Measurements from ENCODE around the gene CCDC74A. TPM values are rescaled to one million over a fixed set of nuclear protein-coding genes. Genes with fewer than 3 reads are reported as not detected.
"Not testable (repeated sequence)": the region's sequence is repeated elsewhere in the genome, so short reads cannot be mapped to it uniquely, and the experiment has no call there.

The CCDC74A gene
- total RNA-seq (1 to 10 TPM in 4 of 5 donors, under 1 TPM in 1; 0.90 to 4.0 (median 2.3) TPM), total RNA-seq (0.35 to 5.2 (median 1.1) reads per million in 29 experiments)
- total RNA-seq (2013) = 0.11 TPM

GRCh38 chr2:131527131-131528001 is at the start of gene CCDC74A:
Gene CCDC74A, plus strand, starts transcription at chr2:131527888. Its CDS starts 83 bp downstream, at chr2:131527971.
- CTCF ChIA-PET = interaction anchor here in 1 of 2 donors (0.6 kb wide), 1 partner anchor 396 kb away, joined by 3 read pairs; no protein-coding TSS in a partner anchor
- H3K27ac ChIP-seq (ENCODE audit: low read length); H3K27me3 ChIP-seq (replicated peaks in 1 of 2; ENCODE audit: control insufficient read depth in 2 of 2, extremely low read depth in 1 of 2, insufficient read depth in 2 of 2, low read length in 1 of 2); H3K36me3 ChIP-seq (ENCODE audit: control insufficient read depth in 2 of 2, extremely low read depth in 1 of 2, insufficient read depth in 1 of 2, low read length in 1 of 2); H3K36me3 Mint-ChIP-seq; POLR2A ChIA-PET; H3K9me3 Mint-ChIP-seq; H3K27me3 Mint-ChIP-seq; H3K9me3 ChIP-seq: not testable (repeated sequence)
- peaks cover 0 to 23% of the 10 kb centered on the region in 2 experiments for H3K4me1 ChIP-seq (ENCODE audit: control insufficient read depth in 1 of 2, extremely low read depth in 1 of 2, insufficient read depth in 2 of 2, low read length in 2 of 2)
- Mint-ChIP-seq H3K27ac (peak within 1 kb of the TSS; percentile 71 to 81), H3K4me3 (peak within 1 kb of the TSS; percentile 80 to 91 (median 83)), H3K4me1 (peaks cover 6 to 16% (median 13%) of the 10 kb centered on the region in 3 donors)
- DNase-seq (peak; percentile 62 to 86 (median 76)), ATAC-seq (replicated peaks in 1 of 4) (peak; percentile 90 to 92 (median 90))
- H3K4me3 ChIP-seq (ENCODE audit: control insufficient read depth in 1 of 2, extremely low read depth in 1 of 2, low read length in 1 of 2) = peak within 1 kb of the TSS; percentile 17 to 40
- WGBS (ENCODE audit: insufficient coverage) = 18% methylated on average over 12 of the region's 47 CpGs

DNA sequence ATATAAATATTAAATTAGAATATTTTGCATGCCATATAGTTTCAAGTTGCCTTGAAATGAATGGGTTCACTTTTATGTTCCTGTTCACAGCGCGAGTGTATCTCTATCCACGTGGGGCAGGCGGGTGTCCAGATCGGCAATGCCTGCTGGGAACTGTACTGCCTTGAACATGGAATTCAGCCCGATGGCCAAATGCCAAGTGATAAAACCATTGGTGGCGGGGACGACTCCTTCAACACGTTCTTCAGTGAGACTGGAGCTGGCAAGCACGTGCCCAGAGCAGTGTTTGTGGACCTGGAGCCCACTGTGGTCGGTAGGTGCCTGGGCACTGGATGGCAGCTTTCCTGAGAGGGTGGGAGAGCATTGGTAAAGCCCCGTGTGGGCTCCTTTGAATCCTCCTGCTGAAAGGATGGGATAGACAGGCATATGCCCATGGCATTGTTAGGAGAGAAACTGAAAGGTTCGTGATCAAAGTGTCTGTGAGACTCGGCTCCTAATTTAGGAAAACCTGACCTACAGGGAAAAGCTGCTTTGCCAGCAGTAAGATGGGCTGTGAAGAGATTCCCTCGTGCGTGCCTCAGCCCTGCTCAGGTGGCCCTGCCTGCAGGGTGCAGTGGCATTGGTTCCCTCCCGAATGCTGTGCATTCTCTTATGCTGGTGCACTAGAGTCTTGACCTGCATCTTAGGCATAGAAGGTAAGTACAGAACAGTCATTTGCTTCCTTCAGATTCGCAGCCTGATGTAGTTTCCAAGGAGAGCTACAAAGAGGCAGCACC is 49.4 kb upstream of the CCDC74A start:
- ATAC-seq (replicated peaks in 1 of 4); H3K27me3 ChIP-seq (replicated peaks in 1 of 2; ENCODE audit: control insufficient read depth in 2 of 2, extremely low read depth in 1 of 2, insufficient read depth in 2 of 2, low read length in 1 of 2); H3K4me3 ChIP-seq (ENCODE audit: control insufficient read depth in 1 of 2, extremely low read depth in 1 of 2, low read length in 1 of 2); POLR2A ChIA-PET; H3K36me3 ChIP-seq (ENCODE audit: control insufficient read depth in 2 of 2, extremely low read depth in 1 of 2, insufficient read depth in 1 of 2, low read length in 1 of 2); H3K27ac Mint-ChIP-seq; H3K4me3 Mint-ChIP-seq; H3K9me3 Mint-ChIP-seq; H3K4me1 Mint-ChIP-seq; CTCF ChIA-PET; H3K27ac ChIP-seq (ENCODE audit: low read length); H3K9me3 ChIP-seq; H3K4me1 ChIP-seq (ENCODE audit: control insufficient read depth in 1 of 2, extremely low read depth in 1 of 2, insufficient read depth in 2 of 2, low read length in 2 of 2); DNase-seq; H3K27me3 Mint-ChIP-seq: not testable (repeated sequence)
- 88% methylated on average over 5 of the region's 18 CpGs for WGBS (ENCODE audit: insufficient coverage)
- H3K36me3 Mint-ChIP-seq = peaks cover 14% of the 10 kb centered on the region

DNA sequence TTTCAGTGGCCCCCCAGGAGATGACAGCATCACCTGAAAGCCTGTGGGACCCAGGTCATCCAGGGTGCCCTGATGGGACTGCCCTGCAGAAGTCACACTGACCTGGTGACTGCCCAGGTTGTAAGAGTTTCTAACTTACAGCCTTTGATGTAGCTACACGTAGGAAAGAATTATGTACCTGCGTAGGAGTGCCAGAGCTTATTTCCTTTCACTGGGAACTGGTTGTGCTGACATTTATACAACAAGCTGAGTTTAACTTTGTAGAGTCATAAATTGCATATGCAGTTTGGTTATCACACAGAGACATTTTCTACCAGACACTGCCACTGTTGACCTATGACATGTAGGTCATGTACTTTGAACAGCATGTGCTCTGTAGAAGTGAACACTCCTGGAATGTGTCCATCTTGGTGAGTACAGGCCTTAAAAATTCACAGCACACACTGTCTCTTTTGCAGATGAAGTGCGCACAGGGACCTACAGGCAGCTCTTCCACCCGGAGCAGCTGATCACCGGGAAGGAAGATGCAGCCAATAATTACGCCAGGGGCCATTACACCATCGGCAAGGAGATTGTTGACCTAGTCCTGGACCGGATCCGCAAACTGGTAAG is 48.7 kb upstream of the CCDC74A start:
- DNase-seq; ATAC-seq (replicated peaks in 1 of 4); H3K4me1 ChIP-seq (ENCODE audit: control insufficient read depth in 1 of 2, extremely low read depth in 1 of 2, insufficient read depth in 2 of 2, low read length in 2 of 2); H3K36me3 ChIP-seq (ENCODE audit: control insufficient read depth in 2 of 2, extremely low read depth in 1 of 2, insufficient read depth in 1 of 2, low read length in 1 of 2); CTCF ChIA-PET; H3K27ac Mint-ChIP-seq; POLR2A ChIA-PET; H3K27me3 Mint-ChIP-seq; H3K4me1 Mint-ChIP-seq; H3K4me3 ChIP-seq (ENCODE audit: control insufficient read depth in 1 of 2, extremely low read depth in 1 of 2, low read length in 1 of 2); H3K27ac ChIP-seq (ENCODE audit: low read length); H3K27me3 ChIP-seq (replicated peaks in 1 of 2; ENCODE audit: control insufficient read depth in 2 of 2, extremely low read depth in 1 of 2, insufficient read depth in 2 of 2, low read length in 1 of 2); H3K9me3 ChIP-seq; H3K4me3 Mint-ChIP-seq; H3K9me3 Mint-ChIP-seq: not testable (repeated sequence)
- WGBS (ENCODE audit: insufficient coverage) = 96% methylated on average over 4 of the region's 9 CpGs
- H3K36me3 Mint-ChIP-seq = peaks cover 14% of the 10 kb centered on the region

DNA sequence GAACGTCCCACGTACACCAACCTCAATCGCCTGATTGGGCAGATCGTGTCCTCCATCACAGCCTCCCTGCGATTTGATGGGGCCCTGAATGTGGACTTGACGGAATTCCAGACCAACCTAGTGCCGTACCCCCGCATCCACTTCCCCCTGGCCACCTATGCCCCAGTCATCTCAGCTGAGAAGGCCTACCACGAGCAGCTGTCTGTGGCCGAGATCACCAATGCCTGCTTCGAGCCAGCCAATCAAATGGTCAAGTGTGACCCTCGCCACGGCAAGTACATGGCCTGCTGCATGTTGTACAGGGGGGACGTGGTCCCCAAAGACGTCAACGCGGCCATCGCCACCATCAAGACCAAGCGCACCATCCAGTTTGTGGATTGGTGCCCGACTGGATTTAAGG is 47.3 kb upstream of the CCDC74A start:
- H3K4me3 Mint-ChIP-seq = not testable (repeated sequence)

DNA sequence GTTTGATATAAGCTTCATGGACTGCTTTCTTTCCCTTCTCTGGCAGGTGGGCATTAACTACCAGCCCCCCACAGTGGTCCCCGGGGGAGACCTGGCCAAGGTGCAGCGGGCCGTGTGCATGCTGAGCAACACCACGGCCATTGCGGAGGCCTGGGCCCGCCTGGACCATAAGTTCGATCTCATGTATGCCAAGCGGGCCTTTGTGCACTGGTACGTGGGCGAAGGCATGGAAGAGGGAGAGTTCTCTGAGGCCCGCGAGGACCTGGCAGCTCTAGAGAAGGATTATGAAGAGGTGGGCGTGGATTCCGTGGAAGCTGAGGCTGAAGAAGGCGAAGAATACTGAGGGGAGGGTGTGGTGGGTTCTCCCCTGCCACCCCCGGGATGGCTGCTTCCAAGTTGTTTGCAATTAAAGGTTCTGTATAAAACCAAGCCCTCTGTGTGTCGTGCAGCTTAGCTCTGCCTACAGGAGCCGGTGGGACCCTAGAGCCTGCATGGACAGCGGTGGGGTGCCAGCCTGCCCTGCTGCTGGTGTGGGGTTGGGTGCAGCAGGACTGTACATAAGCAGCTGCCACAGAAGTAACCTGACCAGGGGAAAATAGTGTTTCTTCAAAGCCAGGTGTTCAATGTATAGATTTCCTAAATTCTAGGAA is 45.1 kb upstream of the CCDC74A start:
- ATAC-seq (replicated peaks in 1 of 4); POLR2A ChIA-PET; H3K4me1 Mint-ChIP-seq; H3K4me3 ChIP-seq (ENCODE audit: control insufficient read depth in 1 of 2, extremely low read depth in 1 of 2, low read length in 1 of 2); H3K27me3 ChIP-seq (replicated peaks in 1 of 2; ENCODE audit: control insufficient read depth in 2 of 2, extremely low read depth in 1 of 2, insufficient read depth in 2 of 2, low read length in 1 of 2); DNase-seq; H3K27me3 Mint-ChIP-seq; H3K27ac ChIP-seq (ENCODE audit: low read length); CTCF ChIA-PET; H3K27ac Mint-ChIP-seq; H3K4me3 Mint-ChIP-seq; H3K9me3 ChIP-seq; H3K36me3 ChIP-seq (ENCODE audit: control insufficient read depth in 2 of 2, extremely low read depth in 1 of 2, insufficient read depth in 1 of 2, low read length in 1 of 2); H3K9me3 Mint-ChIP-seq; H3K4me1 ChIP-seq (ENCODE audit: control insufficient read depth in 1 of 2, extremely low read depth in 1 of 2, insufficient read depth in 2 of 2, low read length in 2 of 2): not testable (repeated sequence)
- H3K36me3 Mint-ChIP-seq = peaks cover 12% of the 10 kb centered on the region
- 100% methylated on average over 9 of the region's 19 CpGs for WGBS (ENCODE audit: insufficient coverage)

More for the DNA sequence above, 47.3 kb upstream of the CCDC74A start:
- H3K27me3 Mint-ChIP-seq; H3K36me3 ChIP-seq (ENCODE audit: control insufficient read depth in 2 of 2, extremely low read depth in 1 of 2, insufficient read depth in 1 of 2, low read length in 1 of 2); H3K27ac ChIP-seq (ENCODE audit: low read length); H3K9me3 Mint-ChIP-seq; H3K27me3 ChIP-seq (replicated peaks in 1 of 2; ENCODE audit: control insufficient read depth in 2 of 2, extremely low read depth in 1 of 2, insufficient read depth in 2 of 2, low read length in 1 of 2); H3K4me3 ChIP-seq (ENCODE audit: control insufficient read depth in 1 of 2, extremely low read depth in 1 of 2, low read length in 1 of 2); H3K4me1 Mint-ChIP-seq; H3K9me3 ChIP-seq; H3K27ac Mint-ChIP-seq; DNase-seq; H3K4me1 ChIP-seq (ENCODE audit: control insufficient read depth in 1 of 2, extremely low read depth in 1 of 2, insufficient read depth in 2 of 2, low read length in 2 of 2); ATAC-seq (replicated peaks in 1 of 4); POLR2A ChIA-PET: not testable (repeated sequence)
- WGBS (ENCODE audit: insufficient coverage) = 96% methylated on average over 4 of the region's 20 CpGs
- H3K36me3 Mint-ChIP-seq = peaks cover 14% of the 10 kb centered on the region
- CTCF ChIA-PET = interaction anchor here in 1 of 2 donors (0.5 kb wide), 1 partner anchor 14 kb away, joined by 4 read pairs; no protein-coding TSS in a partner anchor

All from T-cell (primary cell).